GM12891 (cell line): ENCODE data around the gene PPP1R1B.

Source experiments
- DNase-seq: peaks from one replicate; pipeline ENCODE4 v3.0.0; 2011; ENCODE audit warnings: low spot score; ENCODE audit not compliant: insufficient read length
- FAIRE-seq: peaks from 2 replicates; lab custom pipeline; 2011; peaks lifted over from hg19 to GRCh38; lab: Jason Lieb, UNC
- PAX5 ChIP-seq: IDR thresholded peaks from 2 replicates; pipeline ENCODE4 v1.6.1; 2011; ENCODE audit warnings: low read length, moderate library complexity, mild to moderate bottlenecking; ENCODE audit not compliant: insufficient read depth, severe bottlenecking
- POLR2A ChIP-seq: IDR thresholded peaks from 2 replicates; pipeline ENCODE4 v1.6.1; 2011; ENCODE audit warnings: low read depth, low read length, control low read depth
- POLR2AphosphoS5 ChIP-seq: IDR thresholded peaks from 2 replicates; pipeline ENCODE4 v1.6.1; 2011; ENCODE audit warnings: low read depth, low read length, control low read depth
- POU2F2 ChIP-seq: IDR thresholded peaks from 2 replicates; pipeline ENCODE4 v1.6.1; 2011; ENCODE audit warnings: low read depth, mild to moderate bottlenecking, control low read depth, low read length, moderate library complexity
- SPI1 ChIP-seq: IDR thresholded peaks from 2 replicates; pipeline ENCODE4 v1.6.1; 2011; ENCODE audit warnings: low read depth, low read length, control low read depth
- TAF1 ChIP-seq: IDR thresholded peaks from 2 replicates; pipeline ENCODE4 v1.6.1; 2011; ENCODE audit warnings: low read depth, low read length, control low read depth

The PPP1R1B gene

DNA sequence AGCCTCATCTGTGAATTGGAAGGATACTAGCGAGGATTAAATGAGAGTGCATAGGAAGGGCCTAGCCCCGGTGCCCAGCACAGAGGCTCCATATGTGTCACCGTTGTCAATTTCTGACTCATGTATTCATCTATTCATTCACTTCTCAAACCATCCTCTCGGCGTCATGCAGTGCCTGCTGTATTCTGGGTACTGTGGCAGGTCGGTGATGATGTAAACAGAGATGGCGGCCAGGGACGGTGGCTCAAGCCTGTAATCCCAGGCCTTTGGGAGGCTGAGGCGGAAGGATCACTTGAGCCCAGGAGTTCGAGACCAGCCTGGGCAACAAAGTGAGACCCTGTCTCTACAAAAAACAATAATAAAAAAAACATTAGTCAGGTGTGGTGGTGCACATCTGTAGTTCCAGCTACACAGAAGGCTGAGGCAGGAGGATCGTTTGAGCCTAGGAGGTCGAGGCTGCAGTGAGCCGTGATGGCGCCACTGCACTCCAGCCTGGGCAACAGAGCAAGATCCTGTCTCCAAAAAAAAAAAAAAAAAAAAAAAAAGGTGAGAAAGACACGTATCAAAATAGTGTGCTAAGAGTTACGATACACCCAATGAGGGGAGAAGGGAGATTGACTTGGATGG is 4.3 kb upstream of the PPP1R1B start:
- no peak for FAIRE-seq
- no peak for DNase-seq
- TF ChIP-seq TAF1 (no peak), POLR2A (no peak), SPI1 (no peak), POU2F2 (no peak), PAX5 (no peak), POLR2AphosphoS5 (no peak)

DNA sequence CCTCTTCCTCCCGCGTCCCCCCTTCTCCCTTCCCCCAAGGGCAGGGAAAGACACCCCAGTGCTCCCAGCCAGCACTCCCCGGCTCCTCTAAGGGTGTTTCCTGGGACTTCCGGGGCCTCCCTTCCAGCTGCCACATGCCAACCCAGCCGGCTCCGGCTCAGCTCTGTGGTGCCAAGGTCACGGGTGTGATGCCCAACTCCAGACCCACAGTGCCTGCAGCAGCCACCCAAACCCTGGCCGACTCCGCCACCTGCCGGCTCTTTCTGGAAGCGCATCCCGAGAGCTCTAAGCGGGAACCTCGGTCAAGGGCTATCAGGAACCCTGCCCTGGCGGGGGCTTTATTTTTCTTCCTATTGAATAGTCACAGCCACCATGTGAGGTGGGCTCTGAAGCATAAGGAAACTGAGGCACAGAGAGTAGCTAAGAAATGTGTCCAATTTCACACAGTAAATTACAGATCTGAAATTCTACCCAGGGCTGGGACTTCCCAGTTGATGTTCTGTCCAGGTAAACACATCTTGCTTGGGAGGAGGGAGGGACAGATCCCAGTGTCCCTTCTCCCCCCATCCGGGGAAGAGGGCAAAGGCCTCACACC is 3.3 kb upstream of the PPP1R1B start:
- DNase-seq (peak; percentile 78), FAIRE-seq (peak; percentile 87)
- TF ChIP-seq SPI1 = no peak
- no peak for TF ChIP-seq PAX5
- no peak for TF ChIP-seq POLR2A
- TF ChIP-seq POLR2AphosphoS5 = no peak
- no peak for TF ChIP-seq TAF1
- no peak for TF ChIP-seq POU2F2

DNA sequence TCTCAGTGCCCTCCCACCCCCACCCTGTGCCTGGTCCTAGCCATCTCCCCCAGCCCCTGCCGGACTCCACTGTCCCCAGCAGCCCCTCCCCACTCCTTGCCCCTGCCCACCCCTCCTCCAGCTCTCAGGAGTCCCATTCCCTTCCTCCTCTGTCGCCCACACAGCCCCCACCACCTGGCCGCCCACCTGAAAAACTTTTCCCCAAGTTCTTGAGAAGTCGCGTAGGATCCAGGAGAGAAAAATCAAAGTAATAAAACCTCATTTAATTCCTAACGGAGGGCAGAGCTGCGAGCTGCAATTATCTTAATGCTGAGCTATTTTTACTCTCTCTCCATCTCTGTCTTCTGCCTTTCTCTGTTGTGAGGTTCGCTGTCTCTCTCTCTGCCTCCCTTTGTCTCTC is 2.4 kb upstream of the PPP1R1B start:
- TF ChIP-seq SPI1 (no peak), TAF1 (no peak), POU2F2 (no peak), POLR2AphosphoS5 (no peak), POLR2A (no peak), PAX5 (no peak)
- DNase-seq (no peak), FAIRE-seq (no peak)

DNA sequence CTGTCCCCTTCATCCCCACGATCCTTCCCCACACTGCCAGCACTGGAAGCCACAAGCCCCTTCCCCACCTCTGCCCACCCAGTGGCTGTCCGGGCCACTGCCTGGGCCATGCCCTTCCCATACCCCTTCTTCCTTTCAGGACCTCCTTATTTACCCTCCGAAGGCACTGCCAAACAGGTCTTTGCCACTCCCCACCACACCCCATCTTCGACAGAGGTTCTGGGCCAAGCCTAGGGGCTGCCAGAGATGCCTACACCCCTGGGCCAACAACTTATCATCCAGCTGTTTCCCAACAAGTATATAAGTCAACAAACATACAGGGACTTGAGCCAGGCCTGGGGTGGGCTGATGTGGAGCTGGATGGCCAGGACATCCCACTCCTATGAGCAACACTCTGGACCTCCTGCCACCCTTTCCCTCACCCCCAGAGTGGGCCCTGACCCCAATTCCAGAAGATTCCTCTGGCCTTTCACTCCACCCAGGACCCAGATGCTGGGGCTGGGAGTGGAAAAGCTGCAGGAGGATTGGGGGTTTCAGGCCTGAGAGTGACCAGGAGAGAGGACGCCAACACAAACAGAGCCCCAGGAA is 1.5 kb upstream of the PPP1R1B start:
- DNase-seq (no peak), FAIRE-seq (no peak)
- TF ChIP-seq TAF1 = no peak
- TF ChIP-seq POU2F2 = no peak
- no peak for TF ChIP-seq POLR2A
- TF ChIP-seq SPI1 = no peak
- TF ChIP-seq POLR2AphosphoS5 = no peak
- TF ChIP-seq PAX5 = no peak

DNA sequence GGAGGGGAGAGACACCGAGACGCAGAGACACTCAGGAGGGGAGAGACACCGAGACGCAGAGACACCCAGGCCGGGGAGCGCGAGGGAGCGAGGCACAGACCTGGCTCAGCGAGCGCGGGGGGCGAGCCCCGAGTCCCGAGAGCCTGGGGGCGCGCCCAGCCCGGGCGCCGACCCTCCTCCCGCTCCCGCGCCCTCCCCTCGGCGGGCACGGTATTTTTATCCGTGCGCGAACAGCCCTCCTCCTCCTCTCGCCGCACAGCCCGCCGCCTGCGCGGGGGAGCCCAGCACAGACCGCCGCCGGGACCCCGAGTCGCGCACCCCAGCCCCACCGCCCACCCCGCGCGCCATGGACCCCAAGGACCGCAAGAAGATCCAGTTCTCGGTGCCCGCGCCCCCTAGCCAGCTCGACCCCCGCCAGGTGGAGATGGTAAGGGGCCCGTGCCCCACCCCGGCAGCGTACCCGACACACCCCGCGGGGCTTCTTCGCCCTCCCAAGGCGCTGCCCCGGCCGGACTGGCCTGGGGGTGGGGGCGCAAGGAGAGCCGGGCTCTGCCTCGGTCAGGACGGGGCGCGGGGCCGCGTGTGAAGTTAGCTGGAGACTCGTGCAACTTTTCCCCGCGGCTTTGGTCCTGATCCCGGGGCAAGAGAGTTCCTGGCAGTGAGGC is 427 bp downstream of the PPP1R1B start:
- DNase-seq (no peak), FAIRE-seq (no peak)
- no peak for TF ChIP-seq POLR2A
- TF ChIP-seq TAF1 = no peak
- no peak for TF ChIP-seq POLR2AphosphoS5
- TF ChIP-seq POU2F2 = no peak
- no peak for TF ChIP-seq SPI1
- no peak for TF ChIP-seq PAX5

DNA sequence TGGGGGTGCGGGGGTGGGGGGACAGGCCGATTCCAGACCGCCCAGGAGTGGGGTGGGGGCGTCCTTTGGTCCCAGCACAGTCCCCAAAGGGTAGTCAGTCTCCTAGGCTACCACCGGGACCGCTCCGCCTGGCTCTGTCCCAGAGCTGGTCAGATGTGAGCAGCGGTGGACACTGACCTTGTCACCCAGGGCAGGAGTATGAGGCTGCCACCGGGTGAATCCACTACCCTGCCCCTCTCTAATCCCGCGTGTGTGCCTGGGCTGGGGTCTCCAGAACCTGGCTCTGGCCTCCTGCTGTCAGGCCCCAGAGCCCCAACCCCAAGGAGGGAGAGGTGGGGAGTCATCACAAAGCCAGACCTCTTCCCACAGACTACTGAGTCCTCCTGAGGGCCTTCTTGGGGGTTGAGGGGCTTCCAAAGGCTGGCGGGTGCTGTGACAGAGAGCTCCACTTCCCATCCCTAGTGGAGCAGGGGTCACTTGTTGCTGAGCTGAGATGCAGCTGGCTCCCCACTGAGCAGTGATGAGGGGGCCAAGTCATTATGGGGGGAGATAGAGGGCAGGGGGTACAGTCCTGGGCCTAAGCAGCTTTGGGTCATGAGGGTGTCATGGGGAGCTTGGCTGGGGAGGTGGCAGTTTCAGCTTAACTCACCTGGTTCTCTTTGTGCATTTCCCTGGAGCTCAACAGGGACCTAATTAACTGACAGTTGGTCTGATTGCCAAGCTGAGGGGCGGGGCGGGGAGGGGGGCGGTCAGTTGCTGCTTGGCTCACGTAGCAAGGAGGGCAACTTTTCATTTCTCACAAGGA is 1.2 kb downstream of the PPP1R1B start:
- no peak for TF ChIP-seq POLR2A
- DNase-seq (no peak), FAIRE-seq (no peak)

DNA sequence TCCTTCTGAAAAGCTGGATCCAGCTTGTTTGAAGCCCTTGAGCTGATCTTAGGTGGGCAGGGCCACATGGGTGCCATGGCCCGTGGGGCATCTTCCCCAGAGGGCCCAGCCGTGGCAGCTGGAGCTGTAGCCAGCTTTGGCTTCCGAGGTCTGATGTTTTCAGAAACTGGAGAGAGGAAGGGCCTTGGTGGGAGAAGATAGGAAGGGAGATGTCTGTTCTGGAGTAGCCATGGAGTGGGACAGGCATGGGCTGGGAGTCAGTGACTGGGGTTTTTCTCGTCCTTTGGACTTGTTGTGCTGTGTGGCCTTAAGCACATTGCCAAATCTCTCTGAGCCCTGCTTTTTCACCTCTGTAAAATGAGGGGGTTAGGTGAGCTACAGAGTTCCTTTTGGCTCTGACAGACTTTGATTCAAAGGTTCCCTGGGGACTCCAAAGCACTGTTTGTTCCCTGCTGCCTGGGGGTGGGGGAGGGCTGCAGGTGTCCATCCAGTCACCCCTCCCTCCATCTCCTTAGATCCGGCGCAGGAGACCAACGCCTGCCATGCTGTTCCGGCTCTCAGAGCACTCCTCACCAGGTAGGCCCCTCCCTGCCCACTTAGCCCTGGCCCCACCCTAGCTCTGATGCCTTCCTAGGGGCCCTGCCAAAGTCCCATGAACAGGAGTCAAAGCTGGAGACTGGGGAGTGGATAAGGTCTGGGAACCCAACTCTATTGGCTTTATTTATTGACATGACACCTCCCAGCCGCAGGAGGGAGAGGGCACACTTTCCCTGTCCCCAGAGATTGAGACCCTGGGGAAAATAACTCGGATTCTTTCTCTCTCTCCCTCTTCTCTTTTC is 2.1 kb downstream of the PPP1R1B start:
- TF ChIP-seq SPI1 = no peak
- no peak for TF ChIP-seq TAF1
- no peak for TF ChIP-seq POU2F2
- TF ChIP-seq POLR2AphosphoS5 = no peak
- TF ChIP-seq PAX5 = no peak
- TF ChIP-seq POLR2A = no peak
- DNase-seq (no peak), FAIRE-seq (no peak)

DNA sequence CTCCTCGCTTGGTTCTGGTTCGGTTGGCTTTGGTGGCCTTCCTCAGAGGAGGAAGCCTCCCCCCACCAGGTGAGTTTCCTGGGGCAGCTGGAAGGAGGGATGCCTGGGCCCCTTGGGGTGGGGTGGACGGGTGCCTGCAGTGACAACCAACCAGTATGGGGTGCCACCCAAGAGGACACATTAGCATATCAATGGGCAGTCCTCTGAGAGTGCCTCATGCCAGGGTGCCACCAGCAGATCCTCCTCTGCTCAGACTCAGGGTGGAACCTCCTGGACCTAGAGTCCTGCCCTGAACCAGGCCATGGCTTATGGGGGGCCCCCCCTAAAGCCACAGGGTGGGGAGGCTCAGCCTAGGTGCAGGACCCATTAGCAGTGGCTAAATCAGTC is 2.7 kb downstream of the PPP1R1B start:
- no peak for FAIRE-seq
- DNase-seq = no peak
- no peak for TF ChIP-seq POLR2A
- no peak for TF ChIP-seq POU2F2
- TF ChIP-seq PAX5 = no peak
- no peak for TF ChIP-seq TAF1
- no peak for TF ChIP-seq POLR2AphosphoS5
- no peak for TF ChIP-seq SPI1

DNA sequence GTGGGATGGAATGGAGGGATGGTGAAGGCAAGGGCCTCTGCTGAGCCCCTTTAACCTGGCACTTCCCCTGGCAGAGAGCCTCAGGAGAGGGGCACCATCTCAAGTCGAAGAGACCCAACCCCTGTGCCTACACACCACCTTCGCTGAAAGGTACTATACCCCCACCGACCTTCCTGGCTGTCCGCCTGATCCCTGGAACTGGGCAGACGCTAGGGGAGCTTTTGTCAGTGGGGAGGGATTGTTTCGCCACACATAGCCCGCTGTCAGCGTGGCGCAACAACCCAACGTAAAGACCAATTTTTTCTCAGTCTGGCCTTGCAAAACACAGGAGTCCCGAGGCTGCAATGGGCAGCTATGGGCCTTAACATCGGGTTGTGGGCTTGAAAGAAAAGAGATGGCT is 3.1 kb downstream of the PPP1R1B start:
- FAIRE-seq (no peak), DNase-seq (no peak)
- TF ChIP-seq TAF1 (no peak), SPI1 (no peak), PAX5 (no peak), POLR2AphosphoS5 (no peak), POLR2A (no peak), POU2F2 (no peak)
